GM19239 (cell line): Measurements from ENCODE around the gene PCDHA8.
"Not testable (repeated sequence)": the region's sequence is repeated elsewhere in the genome, so short reads cannot be mapped to it uniquely, and the experiment has no call there.

ENCODE experiments used
- DNase-seq: peaks from one replicate; pipeline ENCODE4 v3.0.0; 2011; ENCODE audit warnings: low spot score; ENCODE audit not compliant: insufficient read length
- FAIRE-seq: peaks from 2 replicates; lab custom pipeline; 2011; peaks lifted over from hg19 to GRCh38; lab: Jason Lieb, UNC

Gene PCDHA8, protein sequence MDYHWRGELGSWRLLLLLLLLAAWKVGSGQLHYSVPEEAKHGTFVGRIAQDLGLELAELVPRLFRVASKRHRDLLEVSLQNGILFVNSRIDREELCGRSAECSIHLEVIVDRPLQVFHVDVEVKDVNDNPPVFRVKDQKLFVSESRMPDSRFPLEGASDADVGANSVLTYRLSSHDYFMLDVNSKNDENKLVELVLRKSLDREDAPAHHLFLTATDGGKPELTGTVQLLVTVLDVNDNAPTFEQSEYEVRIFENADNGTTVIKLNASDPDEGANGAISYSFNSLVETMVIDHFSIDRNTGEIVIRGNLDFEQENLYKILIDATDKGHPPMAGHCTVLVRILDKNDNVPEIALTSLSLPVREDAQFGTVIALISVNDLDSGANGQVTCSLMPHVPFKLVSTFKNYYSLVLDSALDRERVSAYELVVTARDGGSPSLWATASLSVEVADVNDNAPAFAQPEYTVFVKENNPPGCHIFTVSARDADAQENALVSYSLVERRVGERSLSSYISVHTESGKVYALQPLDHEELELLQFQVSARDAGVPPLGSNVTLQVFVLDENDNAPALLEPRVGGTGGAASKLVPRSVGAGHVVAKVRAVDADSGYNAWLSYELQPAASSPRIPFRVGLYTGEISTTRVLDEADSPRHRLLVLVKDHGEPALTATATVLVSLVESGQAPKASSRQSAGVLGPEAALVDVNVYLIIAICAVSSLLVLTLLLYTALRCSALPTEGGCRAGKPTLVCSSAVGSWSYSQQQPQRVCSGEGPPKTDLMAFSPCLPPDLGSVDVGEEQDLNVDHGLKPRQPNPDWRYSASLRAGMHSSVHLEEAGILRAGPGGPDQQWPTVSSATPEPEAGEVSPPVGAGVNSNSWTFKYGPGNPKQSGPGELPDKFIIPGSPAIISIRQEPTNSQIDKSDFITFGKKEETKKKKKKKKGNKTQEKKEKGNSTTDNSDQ

DNA sequence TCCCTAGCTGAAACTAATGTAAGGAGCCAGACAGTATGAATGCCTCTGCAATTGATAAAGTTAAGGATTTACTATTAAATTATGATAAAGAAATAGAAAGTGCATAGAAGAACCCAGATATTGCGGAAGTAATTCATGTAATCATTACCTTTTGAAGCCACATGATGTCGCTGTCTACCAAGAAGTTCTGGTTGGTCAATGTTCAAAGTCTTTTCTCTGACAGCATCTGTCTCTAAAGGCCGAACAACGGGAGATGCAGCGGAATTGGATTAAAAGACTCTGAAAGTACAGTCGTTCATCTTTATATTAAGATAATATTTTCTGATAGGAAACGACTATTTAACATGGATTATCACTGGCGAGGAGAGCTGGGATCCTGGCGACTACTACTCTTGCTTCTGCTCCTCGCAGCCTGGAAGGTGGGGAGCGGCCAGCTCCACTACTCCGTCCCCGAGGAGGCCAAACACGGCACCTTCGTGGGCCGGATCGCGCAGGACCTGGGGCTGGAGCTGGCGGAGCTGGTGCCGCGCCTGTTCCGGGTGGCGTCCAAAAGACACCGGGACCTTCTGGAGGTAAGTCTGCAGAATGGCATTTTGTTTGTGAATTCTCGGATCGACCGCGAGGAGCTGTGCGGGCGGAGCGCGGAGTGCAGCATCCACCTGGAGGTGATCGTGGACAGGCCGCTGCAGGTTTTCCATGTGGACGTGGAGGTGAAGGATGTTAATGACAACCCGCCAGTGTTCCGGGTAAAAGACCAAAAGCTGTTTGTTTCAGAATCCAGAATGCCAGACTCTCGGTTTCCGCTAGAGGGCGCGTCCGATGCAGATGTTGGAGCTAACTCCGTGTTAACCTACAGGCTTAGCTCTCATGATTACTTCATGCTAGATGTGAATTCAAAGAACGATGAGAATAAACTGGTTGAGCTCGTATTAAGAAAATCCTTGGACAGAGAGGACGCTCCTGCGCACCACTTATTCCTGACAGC lies at the start of gene PCDHA8:
Gene PCDHA8 (plus strand): TSS at position 210 of the 985 bp plus-strand sequence. CDS start 135 bp downstream, at position 345.
- no peak for DNase-seq

DNA sequence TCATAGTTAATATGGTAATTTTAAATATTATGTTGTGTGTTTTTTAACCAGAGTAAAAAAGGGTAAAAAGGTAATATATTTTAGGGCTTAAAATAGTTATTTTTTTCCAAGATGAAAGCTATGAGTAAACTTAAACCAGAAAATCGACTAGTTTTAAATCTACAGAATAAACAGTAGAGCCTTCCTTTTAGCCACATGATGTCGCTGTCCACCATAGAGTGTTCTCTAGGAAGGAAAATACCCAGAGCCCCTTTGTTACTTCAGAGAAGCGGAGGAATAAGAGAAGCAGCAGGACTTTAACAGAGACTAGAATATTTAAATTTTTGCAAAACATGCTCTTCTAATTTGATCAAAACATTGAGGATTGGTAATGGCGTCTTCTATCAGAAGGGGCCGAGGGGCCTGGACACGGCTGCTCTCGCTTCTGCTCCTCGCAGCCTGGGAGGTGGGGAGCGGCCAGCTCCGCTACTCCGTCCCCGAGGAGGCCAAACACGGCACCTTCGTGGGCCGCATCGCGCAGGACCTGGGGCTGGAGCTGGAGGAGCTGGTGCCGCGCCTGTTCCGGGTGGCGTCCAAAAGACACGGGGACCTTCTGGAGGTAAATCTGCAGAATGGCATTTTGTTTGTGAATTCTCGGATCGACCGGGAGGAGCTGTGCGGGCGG lies 46.3 kb upstream of the PCDHA8 start, which contains the start of gene PCDHA2:
Gene PCDHA2 (plus strand): TSS at position 258 of the 664 bp plus-strand sequence.
- DNase-seq (no peak), FAIRE-seq (no peak)

More for the DNA sequence above, at the start of gene PCDHA8:
- no peak for FAIRE-seq

- DNase-seq (no peak), FAIRE-seq (no peak)
Observed at GRCh38 chr5:140795259-140795641, 45.7 kb upstream of the PCDHA8 start.

GRCh38 chr5:140796072-140796717 lies 44.8 kb upstream of the PCDHA8 start:
- FAIRE-seq, DNase-seq: not testable (repeated sequence)

- DNase-seq (no peak), FAIRE-seq (no peak)
Observed at GRCh38 chr5:140796718-140797095, 44.3 kb upstream of the PCDHA8 start.

DNA sequence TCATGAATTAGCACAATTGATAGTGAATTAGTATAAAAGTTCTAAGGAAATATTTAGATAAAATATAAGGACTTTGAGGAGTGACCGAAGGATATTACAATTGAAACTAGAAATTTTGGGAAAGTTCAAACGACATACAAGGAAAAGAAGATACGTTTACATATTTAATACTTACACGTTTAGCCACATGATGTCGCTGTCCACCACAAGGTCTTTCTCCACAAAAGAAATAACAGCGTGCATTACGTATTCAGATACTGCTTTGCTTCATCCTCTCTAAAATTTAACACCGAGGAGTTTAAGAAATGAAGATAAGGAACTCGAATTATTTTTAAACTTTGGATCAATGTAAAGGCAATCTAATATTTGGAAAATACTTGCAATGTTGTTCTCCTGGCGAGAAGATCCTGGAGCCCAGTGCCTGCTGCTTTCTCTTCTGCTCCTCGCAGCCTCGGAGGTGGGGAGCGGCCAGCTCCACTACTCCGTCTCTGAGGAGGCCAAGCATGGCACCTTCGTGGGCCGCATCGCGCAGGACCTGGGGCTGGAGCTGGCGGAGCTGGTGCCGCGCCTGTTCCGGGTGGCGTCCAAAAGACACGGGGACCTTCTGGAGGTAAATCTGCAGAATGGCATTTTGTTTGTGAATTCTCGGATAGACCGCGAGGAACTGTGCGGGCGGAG lies 40.0 kb upstream of the PCDHA8 start, which contains the start of gene PCDHA3:
Gene PCDHA3 (plus strand): TSS at position 242 of the 678 bp plus-strand sequence.
- FAIRE-seq = no peak
- no peak for DNase-seq

DNA sequence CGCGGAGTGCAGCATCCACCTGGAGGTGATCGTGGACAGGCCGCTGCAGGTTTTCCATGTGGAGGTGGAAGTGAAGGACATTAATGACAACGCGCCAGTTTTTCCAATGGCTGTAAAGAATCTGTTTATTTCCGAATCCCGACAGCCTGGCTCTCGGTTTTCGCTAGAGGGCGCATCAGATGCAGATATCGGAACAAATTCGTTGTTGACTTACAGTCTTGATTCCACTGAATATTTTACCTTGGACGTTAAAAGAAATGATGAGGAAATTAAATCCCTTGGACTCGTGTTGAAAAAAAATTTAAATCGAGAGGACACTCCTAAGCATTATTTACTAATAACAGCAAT lies 39.5 kb upstream of the PCDHA8 start:
- FAIRE-seq (no peak), DNase-seq (no peak)

DNA sequence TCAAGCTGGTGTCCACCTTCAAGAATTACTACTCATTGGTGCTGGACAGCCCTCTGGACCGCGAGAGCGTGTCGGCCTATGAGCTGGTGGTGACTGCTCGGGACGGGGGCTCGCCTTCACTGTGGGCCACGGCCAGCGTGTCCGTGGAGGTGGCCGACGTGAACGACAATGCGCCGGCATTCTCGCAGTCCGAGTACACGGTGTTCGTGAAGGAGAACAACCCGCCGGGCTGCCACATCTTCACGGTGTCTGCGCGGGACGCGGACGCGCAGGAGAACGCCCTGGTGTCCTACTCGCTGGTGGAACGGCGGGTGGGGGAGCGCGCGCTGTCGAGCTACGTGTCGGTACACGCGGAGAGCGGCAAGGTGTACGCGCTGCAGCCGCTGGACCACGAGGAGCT lies 38.6 kb upstream of the PCDHA8 start:
- FAIRE-seq, DNase-seq: not testable (repeated sequence)

DNA sequence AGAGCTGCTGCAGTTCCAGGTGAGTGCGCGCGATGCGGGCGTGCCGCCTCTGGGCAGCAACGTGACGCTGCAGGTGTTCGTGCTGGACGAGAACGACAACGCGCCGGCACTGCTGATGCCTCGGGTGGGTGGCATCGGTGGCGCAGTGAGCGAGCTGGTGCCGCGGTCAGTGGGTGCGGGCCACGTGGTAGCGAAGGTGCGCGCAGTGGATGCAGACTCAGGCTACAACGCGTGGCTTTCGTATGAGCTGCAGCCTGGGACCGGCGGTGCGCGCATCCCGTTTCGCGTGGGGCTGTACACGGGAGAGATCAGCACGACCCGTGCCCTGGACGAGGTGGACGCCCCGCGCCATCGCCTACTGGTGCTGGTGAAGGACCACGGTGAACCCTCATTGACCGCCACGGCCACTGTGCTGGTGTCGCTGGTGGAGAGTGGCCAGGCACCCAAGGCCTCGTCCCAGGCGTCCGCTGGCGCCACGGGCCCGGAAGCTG lies 38.2 kb upstream of the PCDHA8 start:
- FAIRE-seq (no peak), DNase-seq (no peak)

DNA sequence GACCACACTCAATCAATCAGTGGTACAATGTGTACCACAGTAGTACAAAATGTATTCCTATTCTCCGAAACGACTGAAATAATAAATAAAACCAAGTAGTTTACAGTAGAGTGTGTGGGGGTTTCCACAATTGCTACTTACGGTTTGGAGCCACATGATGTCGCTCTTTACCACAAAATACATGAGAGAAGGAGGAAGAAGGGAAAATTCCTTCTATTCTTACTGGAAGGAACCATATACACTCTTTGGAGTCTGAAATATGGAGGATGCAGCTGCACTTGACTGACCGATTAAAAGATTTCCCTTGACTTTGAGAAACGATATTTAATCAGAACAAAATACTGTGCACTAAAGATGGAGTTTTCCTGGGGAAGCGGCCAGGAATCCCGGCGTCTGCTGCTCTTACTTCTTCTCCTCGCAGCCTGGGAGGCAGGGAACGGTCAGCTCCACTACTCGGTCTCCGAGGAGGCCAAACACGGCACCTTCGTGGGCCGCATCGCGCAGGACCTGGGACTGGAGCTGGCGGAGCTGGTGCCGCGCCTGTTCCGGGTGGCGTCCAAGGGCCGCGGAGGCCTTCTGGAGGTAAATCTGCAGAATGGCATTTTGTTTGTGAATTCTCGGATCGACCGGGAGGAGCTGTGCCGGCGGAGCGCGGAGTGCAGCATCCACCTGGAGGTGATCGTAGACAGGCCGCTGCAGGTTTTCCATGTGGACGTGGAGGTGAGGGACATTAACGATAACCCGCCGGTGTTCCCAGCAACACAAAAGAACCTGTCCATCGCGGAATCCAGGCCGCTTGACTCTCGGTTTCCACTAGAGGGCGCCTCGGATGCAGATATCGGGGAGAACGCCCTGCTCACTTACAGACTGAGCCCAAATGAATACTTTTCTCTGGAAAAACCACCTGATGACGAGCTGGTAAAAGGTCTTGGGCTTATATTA lies 33.9 kb upstream of the PCDHA8 start, which contains the start of gene PCDHA4:
Gene PCDHA4 (plus strand): TSS at position 235 of the 942 bp plus-strand sequence.
- no peak for FAIRE-seq
- no peak for DNase-seq

GRCh38 chr5:140808241-140808888 lies 32.6 kb upstream of the PCDHA8 start:
- not testable (repeated sequence) for DNase-seq, FAIRE-seq

DNA sequence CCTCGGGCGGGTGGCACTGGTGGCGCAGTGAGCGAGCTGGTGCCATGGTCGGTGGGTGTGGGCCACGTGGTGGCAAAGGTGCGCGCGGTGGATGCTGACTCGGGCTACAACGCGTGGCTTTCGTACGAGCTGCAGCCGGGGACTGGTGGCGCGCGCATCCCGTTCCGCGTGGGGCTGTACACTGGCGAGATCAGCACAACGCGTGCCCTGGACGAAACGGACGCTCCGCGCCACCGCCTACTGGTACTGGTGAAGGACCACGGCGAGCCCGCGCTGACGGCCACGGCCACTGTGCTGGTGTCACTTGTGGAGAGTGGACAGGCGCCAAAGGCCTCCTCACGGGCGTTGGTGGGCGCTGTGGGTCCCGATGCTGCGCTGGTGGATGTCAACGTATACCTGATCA lies 32.1 kb upstream of the PCDHA8 start:
- no peak for FAIRE-seq

DNA sequence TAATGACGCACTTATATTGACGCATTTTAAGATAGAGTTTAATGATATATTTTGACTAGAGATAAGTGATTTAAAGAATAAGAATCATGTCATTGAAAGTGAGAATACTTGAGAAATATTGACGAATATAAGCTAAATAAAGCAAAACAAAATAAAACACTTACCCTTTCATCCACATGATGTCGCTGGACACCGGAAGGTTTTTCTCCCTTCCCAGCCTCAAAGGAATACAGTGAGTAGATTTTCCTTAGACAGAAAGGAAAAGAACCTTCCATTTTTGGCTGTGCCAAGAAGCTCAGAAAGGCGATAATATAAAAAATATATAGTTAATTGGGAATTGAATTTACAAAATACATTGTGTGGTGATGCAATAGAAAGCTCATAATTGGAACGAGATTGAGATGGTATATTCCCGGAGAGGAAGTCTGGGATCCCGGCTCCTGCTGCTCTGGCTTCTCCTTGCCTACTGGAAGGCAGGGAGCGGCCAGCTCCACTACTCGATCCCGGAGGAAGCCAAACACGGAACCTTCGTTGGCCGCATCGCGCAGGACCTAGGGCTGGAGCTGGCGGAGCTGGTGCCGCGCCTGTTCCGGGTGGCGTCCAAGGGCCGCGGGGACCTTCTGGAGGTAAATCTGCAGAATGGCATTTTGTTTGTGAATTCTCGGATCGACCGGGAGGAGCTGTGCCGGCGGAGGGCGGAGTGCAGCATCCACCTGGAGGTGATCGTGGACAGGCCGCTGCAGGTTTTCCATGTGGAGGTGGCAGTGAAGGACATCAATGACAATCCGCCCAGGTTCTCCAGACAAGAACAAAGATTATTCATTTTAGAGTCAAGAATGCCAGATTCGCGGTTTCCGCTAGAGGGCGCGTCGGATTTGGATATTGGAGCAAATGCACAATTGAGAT lies 19.4 kb upstream of the PCDHA8 start, which contains the start of gene PCDHA5:
Gene PCDHA5 (plus strand): TSS at position 239 of the 906 bp plus-strand sequence.
- FAIRE-seq (no peak), DNase-seq (no peak)

More for the DNA sequence above, 32.1 kb upstream of the PCDHA8 start:
- DNase-seq = no peak

- DNase-seq (no peak), FAIRE-seq (no peak)
Observed at GRCh38 chr5:140822281-140822629, 18.7 kb upstream of the PCDHA8 start.

DNA sequence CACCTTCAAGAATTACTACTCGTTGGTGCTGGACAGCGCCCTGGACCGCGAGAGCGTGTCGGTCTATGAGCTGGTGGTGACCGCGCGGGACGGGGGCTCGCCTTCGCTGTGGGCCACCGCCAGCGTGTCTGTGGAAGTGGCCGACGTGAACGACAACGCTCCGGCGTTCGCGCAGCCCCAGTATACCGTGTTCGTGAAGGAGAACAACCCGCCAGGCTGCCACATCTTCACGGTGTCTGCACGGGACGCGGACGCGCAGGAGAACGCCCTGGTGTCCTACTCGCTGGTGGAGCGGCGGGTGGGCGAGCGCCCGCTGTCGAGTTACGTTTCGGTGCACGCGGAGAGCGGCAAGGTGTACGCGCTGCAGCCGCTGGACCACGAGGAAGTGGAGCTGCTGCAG lies 18.0 kb upstream of the PCDHA8 start:
- DNase-seq, FAIRE-seq: not testable (repeated sequence)
